H1 (cell line): ENCODE results near the gene APLP2. TPM values are rescaled to one million over a fixed set of nuclear protein-coding genes. Genes with fewer than 3 reads are reported as not detected.

Experiments used
- CTCF ChIP-seq, 3 experiments: IDR thresholded peaks; 1 replicate in 2 of 3; 2 replicates in 1 of 3; pipeline versions ENCODE4 v1.5.1 to v1.6.1; 2011; ENCODE audit warnings: low read length in 3 of 3, mild to moderate bottlenecking in 3 of 3, inconsistent platforms in 2 of 3, low read depth in 1 of 3, moderate library complexity in 1 of 3; ENCODE audit not compliant: insufficient read depth in 1 of 3; ENCODE audit errors: control extremely low read depth in 1 of 3
- NANOG ChIP-seq: IDR thresholded peaks from 2 replicates; pipeline ENCODE4 v1.6.1; 2011; ENCODE audit warnings: low read length, low read depth, mild to moderate bottlenecking, inconsistent platforms; ENCODE audit not compliant: insufficient read depth, poor library complexity, severe bottlenecking
- PHF8 ChIP-seq: fragments of 200-600 bp; sonication (generic); conservative IDR thresholded peaks from 2 replicates; pipeline ENCODE4 v1.7.1; 2012; ENCODE audit warnings: low read depth, mild to moderate bottlenecking, inconsistent platforms, low read length, moderate library complexity
- polyA plus RNA-seq, 7 experiments: library from polyadenylated mRNA; depleted of rRNA in 3 of 7; stranded (reverse) in 5 of 7; unstranded in 2 of 7; fragments of >200 nt in 5 of 7; fragments of 200-250 nt in 2 of 7; gene quantifications; 1 replicate in 5 of 7; 2 replicates in 1 of 7; 4 replicates in 1 of 7; pipeline versions ENCODE4 v1.2.1 to v1.2.3, GENCODE V29; 2011 to 2013; ENCODE audit warnings: missing spikeins in 2 of 7, mixed read lengths in 2 of 7
- total RNA-seq: library from RNA; stranded (reverse); fragmentation: NEBNext Ultra II Directional; extraction: Animal tissue kit (Norgen Biotek cat#: 25700); gene quantifications from 2 replicates; pipeline ENCODE4 v1.2.1, GENCODE V29; 2021

Gene APLP2
- total and polyA plus RNA-seq, 2 of the 8 experiments (the other 6 are each of a cell fraction or from before 2014, with no cell fraction given) = 222 to 315 TPM

- no peak for TF ChIP-seq CTCF (IDR thresholded peaks at IDR 0.05; ENCODE audit: control extremely low read depth in 1 of 3, insufficient read depth in 1 of 3, low read depth in 1 of 3, low read length in 3 of 3)
- TF ChIP-seq PHF8 = no peak
- no peak for TF ChIP-seq NANOG
These were observed 8.0 kb downstream of the APLP2 start (continued) for GRCh38 chr11:130077671-130078070.
